Activated naive CD8-positive, alpha-beta T cell treated with anti-CD3 and anti-CD28 coated beads, Interleukin-2, amount 10 ng/mL, durations not matched to agents 7 days and 5 days (primary cell): ENCODE data around the gene ISOC1. TPM values are rescaled to one million over a fixed set of nuclear protein-coding genes. Genes with fewer than 3 reads are reported as not detected.

ENCODE experiments used
- ATAC-seq: fragments of 150-1000 bp; cut with Tn5 transposase; one replicate; pipeline ENCODE4 v1.10.0; 2021; ENCODE audit warnings: low read depth, moderate library complexity
- POLR2A ChIA-PET: fragments of 350-600 bp; sonication (Branson Sonifier 250); formaldehyde crosslinking; loops from one replicate; lab custom pipeline; 2021; ENCODE audit warnings: antibody characterized with exemption; lab: Charles Lee
- DNase-seq: peaks from one replicate; pipeline ENCODE4 v3.0.0; 2021
- H3K27ac Mint-ChIP-seq: one replicate; pipeline ENCODE4 v1.8.0; 2022; ENCODE audit warnings: mild to moderate bottlenecking, mixed read lengths
- H3K27me3 Mint-ChIP-seq: one replicate; pipeline ENCODE4 v1.8.0; 2022; ENCODE audit warnings: mild to moderate bottlenecking, moderate library complexity, mixed read lengths
- H3K36me3 Mint-ChIP-seq: one replicate; pipeline ENCODE4 v1.8.0; 2021; ENCODE audit warnings: mild to moderate bottlenecking, mixed read lengths
- H3K4me1 Mint-ChIP-seq: one replicate; pipeline ENCODE4 v1.8.0; 2021; ENCODE audit warnings: mixed read lengths
- H3K4me3 Mint-ChIP-seq: one replicate; pipeline ENCODE4 v1.8.0; 2022; ENCODE audit warnings: mild to moderate bottlenecking, moderate library complexity, mixed read lengths
- H3K9me3 Mint-ChIP-seq: one replicate; pipeline ENCODE4 v1.8.0; 2021; ENCODE audit warnings: mixed read lengths
- total RNA-seq, 2 experiments: library from RNA; stranded (reverse); gene quantifications; one replicate each; pipeline ENCODE4 v1.2.3, GENCODE V29; 2021

ISOC1 gene
- total RNA-seq, 2 experiments from 2014 or later: 14.5 to 16.2 TPM

GRCh38 chr5:129101794-129102193 is 7.2 kb downstream of the ISOC1 start:
- Mint-ChIP-seq H3K27me3 (no peaks in the 10 kb centered on the region), H3K9me3 (no peaks in the 10 kb centered on the region), H3K4me1 (peaks cover 15% of the 10 kb centered on the region), H3K36me3 (peaks cover 5% of the 10 kb centered on the region), H3K27ac (no peak overlapping the region), H3K4me3 (no peak overlapping the region)
- POLR2A ChIA-PET: no interaction called here
- DNase-seq (no peak), ATAC-seq (no peak)

- Mint-ChIP-seq H3K27me3 (no peaks in the 10 kb centered on the region), H3K4me1 (peaks cover 9% of the 10 kb centered on the region), H3K9me3 (no peaks in the 10 kb centered on the region), H3K36me3 (peaks cover 13% of the 10 kb centered on the region), H3K4me3 (no peak overlapping the region), H3K27ac (no peak overlapping the region)
- POLR2A ChIA-PET: no interaction called here
- DNase-seq: no peak
- ATAC-seq: no peak
These were observed 8.8 kb downstream of the ISOC1 start for GRCh38 chr5:129103397-129103796.

GRCh38 chr5:129104915-129105455 is 10.4 kb downstream of the ISOC1 start:
- ATAC-seq: no peak

GRCh38 chr5:129107637-129108036 is 13.1 kb downstream of the ISOC1 start:
- POLR2A ChIA-PET: no interaction called here
- ATAC-seq (no peak), DNase-seq (no peak)
- Mint-ChIP-seq H3K4me3 (no peak overlapping the region), H3K27me3 (no peaks in the 10 kb centered on the region), H3K9me3 (no peaks in the 10 kb centered on the region), H3K4me1 (peaks cover 5% of the 10 kb centered on the region), H3K27ac (no peak overlapping the region), H3K36me3 (peaks cover 19% of the 10 kb centered on the region)

More at GRCh38 chr5:129104915-129105455, 10.4 kb downstream of the ISOC1 start:
- no peak overlapping the region for H3K4me3 Mint-ChIP-seq
- peaks cover 2% of the 10 kb centered on the region for H3K4me1 Mint-ChIP-seq
- H3K9me3 Mint-ChIP-seq: no peaks in the 10 kb centered on the region
- H3K27ac Mint-ChIP-seq: no peak overlapping the region
- DNase-seq: no peak
- peaks cover 19% of the 10 kb centered on the region for H3K36me3 Mint-ChIP-seq
- no peaks in the 10 kb centered on the region for H3K27me3 Mint-ChIP-seq
- POLR2A ChIA-PET: interaction anchor here (0.9 kb wide), 1 partner anchor 10 kb away, joined by 3 read pairs; no protein-coding TSS in a partner anchor

- Mint-ChIP-seq H3K36me3 (peaks cover 15% of the 10 kb centered on the region), H3K4me3 (no peak overlapping the region), H3K9me3 (no peaks in the 10 kb centered on the region), H3K4me1 (peaks cover 4% of the 10 kb centered on the region), H3K27me3 (no peaks in the 10 kb centered on the region), H3K27ac (no peak overlapping the region)
- DNase-seq: no peak
- POLR2A ChIA-PET: interaction anchor here (1.3 kb wide), 1 partner anchor 16 kb away, joined by 5 read pairs; the partner anchor contains the start of gene ISOC1
- no peak for ATAC-seq
These were observed 16.2 kb downstream of the ISOC1 start for GRCh38 chr5:129110742-129111141.

GRCh38 chr5:129111351-129111750 is 16.8 kb downstream of the ISOC1 start:
- ATAC-seq (no peak), DNase-seq (no peak)
- Mint-ChIP-seq H3K27me3 (no peaks in the 10 kb centered on the region), H3K4me1 (peaks cover 4% of the 10 kb centered on the region), H3K4me3 (no peak overlapping the region), H3K36me3 (peaks cover 15% of the 10 kb centered on the region), H3K27ac (no peak overlapping the region), H3K9me3 (no peaks in the 10 kb centered on the region)
- POLR2A ChIA-PET: interaction anchor here (1.3 kb wide), 1 partner anchor 17 kb away, joined by 5 read pairs; the partner anchor contains the start of gene ISOC1

GRCh38 chr5:129112295-129112694 is 17.7 kb downstream of the ISOC1 start:
- H3K27me3 Mint-ChIP-seq: no peaks in the 10 kb centered on the region
- no peak overlapping the region for H3K4me3 Mint-ChIP-seq
- H3K27ac Mint-ChIP-seq: no peak overlapping the region
- DNase-seq: no peak
- peaks cover 4% of the 10 kb centered on the region for H3K4me1 Mint-ChIP-seq
- POLR2A ChIA-PET: no interaction called here
- H3K36me3 Mint-ChIP-seq: peaks cover 9% of the 10 kb centered on the region
- no peak for ATAC-seq
- no peaks in the 10 kb centered on the region for H3K9me3 Mint-ChIP-seq

GRCh38 chr5:129113867-129114266 is 19.3 kb downstream of the ISOC1 start:
- Mint-ChIP-seq H3K9me3 (no peaks in the 10 kb centered on the region), H3K27me3 (no peaks in the 10 kb centered on the region), H3K4me3 (no peak overlapping the region), H3K27ac (no peak overlapping the region), H3K4me1 (peaks cover 4% of the 10 kb centered on the region), H3K36me3 (peaks cover 6% of the 10 kb centered on the region)
- POLR2A ChIA-PET: no interaction called here
- DNase-seq (no peak), ATAC-seq (no peak)

GRCh38 chr5:129114539-129115193 is 20.1 kb downstream of the ISOC1 start:
- POLR2A ChIA-PET: interaction anchor here (0.7 kb wide), 1 partner anchor 19 kb away, joined by 4 read pairs; no protein-coding TSS in a partner anchor
- peaks cover 4% of the 10 kb centered on the region for H3K4me1 Mint-ChIP-seq
- H3K27me3 Mint-ChIP-seq: no peaks in the 10 kb centered on the region
- no peak for ATAC-seq
- peak overlapping the region; percentile 17 for H3K27ac Mint-ChIP-seq
- H3K4me3 Mint-ChIP-seq: no peak overlapping the region
- H3K36me3 Mint-ChIP-seq: no peaks in the 10 kb centered on the region
- H3K9me3 Mint-ChIP-seq: no peaks in the 10 kb centered on the region
- DNase-seq: no peak

GRCh38 chr5:129115680-129116079 is 21.1 kb downstream of the ISOC1 start:
- no peaks in the 10 kb centered on the region for H3K36me3 Mint-ChIP-seq
- no peaks in the 10 kb centered on the region for H3K9me3 Mint-ChIP-seq
- H3K27me3 Mint-ChIP-seq: no peaks in the 10 kb centered on the region
- POLR2A ChIA-PET: no interaction called here
- DNase-seq: no peak
- H3K4me1 Mint-ChIP-seq: peaks cover 4% of the 10 kb centered on the region
- H3K4me3 Mint-ChIP-seq: no peak overlapping the region
- no peak for ATAC-seq
- no peak overlapping the region for H3K27ac Mint-ChIP-seq

- Mint-ChIP-seq H3K36me3 (no peaks in the 10 kb centered on the region), H3K9me3 (no peaks in the 10 kb centered on the region), H3K27me3 (no peaks in the 10 kb centered on the region), H3K27ac (no peak overlapping the region), H3K4me1 (no peaks in the 10 kb centered on the region), H3K4me3 (no peak overlapping the region)
- ATAC-seq (no peak), DNase-seq (no peak)
- POLR2A ChIA-PET: no interaction called here
These were observed 22.2 kb downstream of the ISOC1 start for GRCh38 chr5:129116797-129117196.

- POLR2A ChIA-PET: no interaction called here
- no peak for ATAC-seq
- Mint-ChIP-seq H3K4me1 (no peaks in the 10 kb centered on the region), H3K36me3 (no peaks in the 10 kb centered on the region), H3K9me3 (no peaks in the 10 kb centered on the region), H3K27ac (no peak overlapping the region), H3K4me3 (no peak overlapping the region), H3K27me3 (no peaks in the 10 kb centered on the region)
- DNase-seq: no peak
These were observed 23.9 kb downstream of the ISOC1 start for GRCh38 chr5:129118405-129118804.

GRCh38 chr5:129118826-129119225 is 24.3 kb downstream of the ISOC1 start:
- DNase-seq: no peak
- POLR2A ChIA-PET: no interaction called here
- Mint-ChIP-seq H3K9me3 (no peaks in the 10 kb centered on the region), H3K36me3 (no peaks in the 10 kb centered on the region), H3K4me1 (no peaks in the 10 kb centered on the region), H3K4me3 (no peak overlapping the region), H3K27me3 (no peaks in the 10 kb centered on the region), H3K27ac (no peak overlapping the region)
- ATAC-seq: no peak

- no peaks in the 10 kb centered on the region for H3K36me3 Mint-ChIP-seq
- H3K4me3 Mint-ChIP-seq: no peak overlapping the region
- no peaks in the 10 kb centered on the region for H3K4me1 Mint-ChIP-seq
- no peaks in the 10 kb centered on the region for H3K9me3 Mint-ChIP-seq
- no peak overlapping the region for H3K27ac Mint-ChIP-seq
- no peak for ATAC-seq
- POLR2A ChIA-PET: no interaction called here
- DNase-seq: no peak
- no peaks in the 10 kb centered on the region for H3K27me3 Mint-ChIP-seq
These were observed 25.6 kb downstream of the ISOC1 start for GRCh38 chr5:129120158-129120581.
